ENCODE results near the gene NTN4. TPM values are rescaled to one million over a fixed set of nuclear protein-coding genes. Genes with fewer than 3 reads are reported as not detected.

The NTN4 gene
- total RNA-seq, 1 donor from 2014 or later = 0.13 TPM

GRCh38 chr12:95673576-95673975, 117.0 kb downstream of the NTN4 start:
- Mint-ChIP-seq H3K4me1 (ENCODE audit: unreplicated experiment) (no peaks in the 10 kb centered on the region), H3K9me3 (ENCODE audit: unreplicated experiment) (no peaks in the 10 kb centered on the region), H3K36me3 (ENCODE audit: low read depth, unreplicated experiment) (no peaks in the 10 kb centered on the region), H3K27me3 (ENCODE audit: unreplicated experiment) (no peaks in the 10 kb centered on the region), H3K27ac (ENCODE audit: unreplicated experiment) (no peak overlapping the region), H3K4me3 (ENCODE audit: unreplicated experiment) (no peak overlapping the region)
- DNase-seq (ENCODE audit: low spot score) = no peak
- no peak for TF ChIP-seq CTCF (IDR thresholded peaks at IDR 0.05; ENCODE audit: unreplicated experiment)

- Mint-ChIP-seq H3K4me1 (ENCODE audit: unreplicated experiment) (no peaks in the 10 kb centered on the region), H3K36me3 (ENCODE audit: low read depth, unreplicated experiment) (no peaks in the 10 kb centered on the region), H3K27me3 (ENCODE audit: unreplicated experiment) (no peaks in the 10 kb centered on the region), H3K9me3 (ENCODE audit: unreplicated experiment) (no peaks in the 10 kb centered on the region), H3K27ac (ENCODE audit: unreplicated experiment) (no peak overlapping the region), H3K4me3 (ENCODE audit: unreplicated experiment) (no peak overlapping the region)
- DNase-seq (ENCODE audit: low spot score) = no peak
- no peak for TF ChIP-seq CTCF (IDR thresholded peaks at IDR 0.05; ENCODE audit: unreplicated experiment)
These were observed 118.4 kb downstream of the NTN4 start for GRCh38 chr12:95672166-95672565.

GRCh38 chr12:95671265-95671664, 119.3 kb downstream of the NTN4 start:
- H3K9me3 Mint-ChIP-seq (ENCODE audit: unreplicated experiment) = no peaks in the 10 kb centered on the region
- H3K4me1 Mint-ChIP-seq (ENCODE audit: unreplicated experiment) = no peaks in the 10 kb centered on the region
- no peak overlapping the region for H3K27ac Mint-ChIP-seq (ENCODE audit: unreplicated experiment)
- no peaks in the 10 kb centered on the region for H3K36me3 Mint-ChIP-seq (ENCODE audit: low read depth, unreplicated experiment)
- TF ChIP-seq CTCF (IDR thresholded peaks at IDR 0.05; ENCODE audit: unreplicated experiment) = no peak
- H3K27me3 Mint-ChIP-seq (ENCODE audit: unreplicated experiment) = no peaks in the 10 kb centered on the region
- no peak for DNase-seq (ENCODE audit: low spot score)
- H3K4me3 Mint-ChIP-seq (ENCODE audit: unreplicated experiment) = no peak overlapping the region

- Mint-ChIP-seq H3K27me3 (ENCODE audit: unreplicated experiment) (peaks cover 1% of the 10 kb centered on the region), H3K9me3 (ENCODE audit: unreplicated experiment) (no peaks in the 10 kb centered on the region), H3K4me1 (ENCODE audit: unreplicated experiment) (peaks cover 3% of the 10 kb centered on the region), H3K27ac (ENCODE audit: unreplicated experiment) (no peak overlapping the region), H3K4me3 (ENCODE audit: unreplicated experiment) (no peak overlapping the region), H3K36me3 (ENCODE audit: low read depth, unreplicated experiment) (no peaks in the 10 kb centered on the region)
- DNase-seq (ENCODE audit: low spot score) = no peak
- no peak for TF ChIP-seq CTCF (IDR thresholded peaks at IDR 0.05; ENCODE audit: unreplicated experiment)
These were observed 127.0 kb downstream of the NTN4 start for GRCh38 chr12:95663525-95663924.

GRCh38 chr12:95661360-95661759, 129.2 kb downstream of the NTN4 start:
- no peak overlapping the region for H3K27ac Mint-ChIP-seq (ENCODE audit: unreplicated experiment)
- no peak overlapping the region for H3K4me3 Mint-ChIP-seq (ENCODE audit: unreplicated experiment)
- no peak for TF ChIP-seq CTCF (IDR thresholded peaks at IDR 0.05; ENCODE audit: unreplicated experiment)
- DNase-seq (ENCODE audit: low spot score) = no peak
- no peaks in the 10 kb centered on the region for H3K9me3 Mint-ChIP-seq (ENCODE audit: unreplicated experiment)
- H3K4me1 Mint-ChIP-seq (ENCODE audit: unreplicated experiment) = peaks cover 3% of the 10 kb centered on the region
- H3K27me3 Mint-ChIP-seq (ENCODE audit: unreplicated experiment) = peaks cover 1% of the 10 kb centered on the region
- no peaks in the 10 kb centered on the region for H3K36me3 Mint-ChIP-seq (ENCODE audit: low read depth, unreplicated experiment)
